AG04449 (cell line): ENCODE measurements around the gene MAP1S.
A peak's percentile ranks its signal among the peaks of the same experiment; 100 is the strongest.

Source experiments
- CTCF ChIA-PET: fragments of 350-600 bp; formaldehyde crosslinking; extraction: SDS; loops from one replicate; lab custom pipeline; 2021; ENCODE audit warnings: antibody characterized with exemption; lab: Yijun Ruan, JAX
- POLR2A ChIA-PET: fragments of 400-600, 350-600 bp; formaldehyde crosslinking; extraction: SDS; loops from one replicate; lab custom pipeline; 2020; ENCODE audit warnings: antibody characterized with exemption, inconsistent platforms; lab: Yijun Ruan, JAX
- DNase-seq: peaks from one replicate; pipeline ENCODE4 v3.0.0-alpha.2; 2010; ENCODE audit warnings: low read depth, low spot score
- H3K4me3 ChIP-seq: 2 replicates; pipeline ENCODE4 v1.5.1; 2011; ENCODE audit warnings: low read depth, mild to moderate bottlenecking, control low read depth, low read length
- CTCF ChIP-seq: IDR thresholded peaks from one replicate; pipeline ENCODE4 v1.5.1; 2011; ENCODE audit warnings: mild to moderate bottlenecking, moderate library complexity, low read length, control low read depth, inconsistent platforms; ENCODE audit not compliant: insufficient read depth; ENCODE audit errors: missing control alignments

MAP1S gene

DNA sequence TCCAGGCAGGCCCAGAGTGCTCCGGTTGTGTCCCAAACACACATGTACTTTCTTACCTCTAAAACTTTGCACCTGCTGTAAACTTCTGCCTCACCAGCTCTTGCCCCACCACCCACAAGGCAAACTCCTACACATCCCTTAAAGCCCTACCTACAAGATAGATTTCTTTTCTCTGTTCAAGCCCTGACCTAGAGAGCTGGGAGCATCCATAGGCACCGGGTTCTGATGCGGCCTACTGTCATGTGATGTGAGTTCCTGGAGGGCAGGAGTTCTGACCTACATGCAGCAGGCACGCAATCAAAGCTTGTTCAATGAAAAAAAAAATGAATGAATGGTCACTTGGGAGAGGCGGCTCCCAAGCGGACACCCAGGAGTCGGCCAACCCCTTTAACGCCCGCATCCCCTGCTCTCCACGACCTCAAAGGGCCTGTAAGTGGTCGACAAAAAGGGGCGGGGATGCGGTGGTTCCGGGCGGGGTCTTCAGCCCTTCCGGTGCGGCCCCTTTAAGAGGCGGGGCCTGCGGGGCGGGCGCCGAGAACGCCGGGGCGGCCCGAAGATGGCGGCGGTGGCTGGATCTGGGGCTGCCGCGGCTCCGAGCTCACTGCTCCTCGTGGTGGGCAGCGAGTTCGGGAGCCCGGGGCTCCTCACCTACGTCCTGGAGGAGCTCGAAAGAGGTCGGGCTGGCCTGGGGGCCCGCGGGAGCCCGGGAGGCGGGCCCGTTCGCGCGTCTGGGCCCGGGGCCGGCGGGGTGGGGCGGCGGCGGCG, at the start of gene MAP1S:
TSS of gene MAP1S (plus strand) at position 534 of the 765 bp plus-strand sequence. CDS start at position 557, 23 bp downstream.
- no peak for DNase-seq
- ChIA-PET CTCF (interaction anchor here (0.8 to 1.5 kb wide), 4 partner anchors 15 to 136 kb away, joined by 4 read pairs; no protein-coding TSS in a partner anchor), POLR2A (interaction anchor here (1.2 to 1.3 kb wide), 2 partner anchors 13 to 143 kb away, joined by 3 read pairs; no protein-coding TSS in a partner anchor)
- no peak for TF ChIP-seq CTCF
- H3K4me3 ChIP-seq, result peak within 1 kb of the TSS; percentile 75

DNA sequence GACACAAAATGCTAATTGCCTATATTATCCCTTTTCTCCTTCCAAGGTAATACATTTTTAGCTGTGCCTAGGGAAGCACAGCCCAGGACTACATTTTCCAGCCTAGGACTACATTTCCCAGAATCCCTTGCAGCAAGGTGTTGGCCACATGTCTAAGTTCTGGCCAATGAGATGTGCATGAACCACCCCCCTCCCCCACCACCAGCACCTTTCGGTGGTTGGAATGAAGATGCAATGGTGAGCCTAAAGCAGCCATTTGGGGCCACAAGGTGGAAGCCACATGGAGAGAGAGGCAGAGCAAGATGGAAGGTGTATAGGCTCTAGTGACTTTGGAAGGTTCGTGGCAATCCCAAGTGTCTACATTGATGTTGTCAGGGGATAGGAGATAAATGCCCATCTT, 47.4 kb upstream of the MAP1S start:
- DNase-seq, result no peak
- no peak overlapping the region for H3K4me3 ChIP-seq

GRCh38 chr19:17673937-17674799, 45.1 kb upstream of the MAP1S start:
- ChIA-PET POLR2A (no interaction called here), CTCF (interaction anchor here (0.5 kb wide), 1 partner anchor 702 kb away, joined by 3 read pairs; no protein-coding TSS in a partner anchor)
- no peak overlapping the region for H3K4me3 ChIP-seq
- no peak for DNase-seq
- no peak for TF ChIP-seq CTCF

More for the DNA sequence above, 47.4 kb upstream of the MAP1S start:
- ChIA-PET CTCF (no interaction called here), POLR2A (no interaction called here)
- TF ChIP-seq CTCF, result no peak

DNA sequence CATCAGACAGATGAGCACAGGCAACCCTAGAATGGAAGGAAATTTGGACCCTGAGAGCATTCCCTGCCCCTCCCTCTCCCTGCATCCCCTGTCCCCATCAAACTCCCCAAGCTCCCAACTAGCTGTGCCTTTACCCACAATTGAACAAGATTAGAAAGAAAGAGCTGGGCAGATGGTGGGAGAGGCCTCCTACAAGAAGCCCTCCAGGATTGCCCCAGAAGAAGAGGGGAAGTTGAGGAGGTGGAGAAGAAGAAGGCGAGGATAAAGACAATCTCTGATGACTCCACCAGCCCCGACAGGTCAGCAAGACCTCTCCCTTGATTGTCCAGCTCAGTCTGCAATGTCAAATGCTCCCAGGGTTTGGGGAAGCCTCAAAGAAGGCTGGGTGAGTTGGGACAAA, 43.0 kb upstream of the MAP1S start:
- no peak for TF ChIP-seq CTCF
- H3K4me3 ChIP-seq, result no peak overlapping the region
- DNase-seq, result no peak
- ChIA-PET CTCF (interaction anchor here (0.7 kb wide), 1 partner anchor 103 kb away, joined by 3 read pairs; no protein-coding TSS in a partner anchor), POLR2A (no interaction called here)

- H3K4me3 ChIP-seq, result no peak overlapping the region
- no peak for TF ChIP-seq CTCF
- ChIA-PET POLR2A (no interaction called here), CTCF (no interaction called here)
- no peak for DNase-seq
Observed at GRCh38 chr19:17677002-17677401, 42.3 kb upstream of the MAP1S start.
